Measurements from ENCODE around the gene RABGGTB.

GRCh38 chr1:75765697-75766355 is 20.2 kb upstream of the RABGGTB start:
- TF ChIP-seq YY1 (IDR thresholded peaks at IDR 0.05; ENCODE audit: low read depth) (no peak), REST (IDR thresholded peaks at IDR 0.05; ENCODE audit: low read depth) (no peak), CEBPB (IDR thresholded peaks at IDR 0.05) (no peak), CREB1 (IDR thresholded peaks at IDR 0.05; ENCODE audit: low read depth) (no peak), TAF1 (IDR thresholded peaks at IDR 0.05; ENCODE audit: low read depth) (no peak)
- TF ChIP-seq, protein P1, sequence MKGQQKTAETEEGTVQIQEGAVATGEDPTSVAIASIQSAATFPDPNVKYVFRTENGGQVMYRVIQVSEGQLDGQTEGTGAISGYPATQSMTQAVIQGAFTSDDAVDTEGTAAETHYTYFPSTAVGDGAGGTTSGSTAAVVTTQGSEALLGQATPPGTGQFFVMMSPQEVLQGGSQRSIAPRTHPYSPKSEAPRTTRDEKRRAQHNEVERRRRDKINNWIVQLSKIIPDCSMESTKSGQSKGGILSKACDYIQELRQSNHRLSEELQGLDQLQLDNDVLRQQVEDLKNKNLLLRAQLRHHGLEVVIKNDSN (IDR thresholded peaks at IDR 0.05): no peak
- TF ChIP-seq, protein P2, sequence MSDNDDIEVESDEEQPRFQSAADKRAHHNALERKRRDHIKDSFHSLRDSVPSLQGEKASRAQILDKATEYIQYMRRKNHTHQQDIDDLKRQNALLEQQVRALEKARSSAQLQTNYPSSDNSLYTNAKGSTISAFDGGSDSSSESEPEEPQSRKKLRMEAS (IDR thresholded peaks at IDR 0.05): no peak

All from Ishikawa (cell line).